C4-2B (cell line): Measurements from ENCODE around the gene PPP1CA.

Experiments used
- H3K27ac ChIP-seq: fragments of 450-650 bp; 2 replicates; pipeline ENCODE4 v1.5.1; 2017
- ZFX ChIP-seq: fragments of 450-650 bp; IDR thresholded peaks from 2 replicates; pipeline ENCODE4 v1.6.1; 2017
- TF ChIP-seq, protein P1 (sequence below): fragments of 450-650 bp; conservative IDR thresholded peaks from 2 replicates; pipeline ENCODE4 v1.5.1; 2017; ENCODE audit warnings: mild to moderate bottlenecking

PPP1CA gene

DNA sequence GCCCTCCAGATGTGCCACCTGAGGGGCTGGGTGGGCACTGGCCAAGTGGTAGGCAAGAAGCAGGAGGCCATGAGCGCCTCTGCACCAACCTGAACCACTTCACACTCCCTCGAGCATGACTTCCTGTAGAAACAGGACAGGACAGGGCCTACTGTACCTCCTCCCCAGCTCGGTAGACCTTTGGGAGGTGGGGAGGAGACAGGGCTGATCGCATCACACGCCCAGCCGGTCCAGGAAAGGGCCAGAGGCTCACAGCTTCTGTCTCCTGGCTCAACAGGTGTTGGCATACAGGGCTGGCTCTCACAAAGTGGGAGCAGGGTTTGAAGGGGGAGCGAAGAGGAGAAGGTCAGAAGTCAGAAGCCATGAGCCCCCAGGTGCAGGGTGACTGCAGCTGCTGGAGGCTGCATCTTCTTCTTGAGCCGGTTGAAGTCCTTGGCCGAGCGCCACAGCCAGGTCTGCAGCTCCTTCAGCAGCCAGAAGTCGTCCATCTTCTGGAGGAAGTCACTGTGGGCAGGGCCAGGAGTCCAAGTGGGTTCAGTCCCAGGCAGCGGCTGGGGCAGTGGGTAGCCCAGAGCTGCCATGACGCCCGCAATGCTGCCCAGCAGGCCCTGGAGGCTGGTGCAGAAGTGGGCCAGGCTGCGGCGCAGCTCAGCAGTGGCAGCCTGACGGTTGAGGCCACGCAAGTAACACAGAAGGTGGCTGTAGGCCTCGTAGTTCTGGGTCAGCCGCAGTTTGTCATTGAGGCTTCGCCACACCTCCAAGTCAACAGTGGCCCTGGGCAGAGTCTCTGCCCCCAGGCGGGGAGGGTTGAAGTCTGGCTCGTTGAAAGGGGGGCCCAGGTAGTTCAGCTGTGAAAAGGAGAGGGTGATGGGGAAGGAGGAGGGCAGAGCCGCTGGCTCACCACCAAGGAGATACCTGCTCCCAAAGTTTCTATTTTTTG, 36.6 kb downstream of the PPP1CA start:
- no peak overlapping the region for H3K27ac ChIP-seq

DNA sequence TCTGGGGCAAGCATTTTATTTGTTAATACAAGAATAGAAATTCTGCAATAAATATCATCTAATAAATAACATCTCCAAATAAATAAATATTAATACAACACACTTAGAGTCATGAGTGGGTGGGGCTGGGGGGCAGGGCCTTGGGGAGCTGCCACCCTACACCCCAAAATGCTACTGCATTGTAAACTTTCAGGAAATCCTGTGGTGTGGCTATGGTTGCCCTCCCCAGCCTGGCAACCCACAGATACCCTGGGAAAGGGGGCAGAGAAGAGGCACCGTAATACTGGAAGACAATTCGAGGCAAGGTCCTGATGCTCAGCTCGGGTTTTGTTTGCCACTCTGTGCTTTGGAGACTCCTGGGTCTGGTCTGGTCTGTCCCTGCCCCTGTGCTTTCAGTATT, 37.5 kb downstream of the PPP1CA start:
- TF ChIP-seq ZFX, result no peak
- TF ChIP-seq, protein P1, sequence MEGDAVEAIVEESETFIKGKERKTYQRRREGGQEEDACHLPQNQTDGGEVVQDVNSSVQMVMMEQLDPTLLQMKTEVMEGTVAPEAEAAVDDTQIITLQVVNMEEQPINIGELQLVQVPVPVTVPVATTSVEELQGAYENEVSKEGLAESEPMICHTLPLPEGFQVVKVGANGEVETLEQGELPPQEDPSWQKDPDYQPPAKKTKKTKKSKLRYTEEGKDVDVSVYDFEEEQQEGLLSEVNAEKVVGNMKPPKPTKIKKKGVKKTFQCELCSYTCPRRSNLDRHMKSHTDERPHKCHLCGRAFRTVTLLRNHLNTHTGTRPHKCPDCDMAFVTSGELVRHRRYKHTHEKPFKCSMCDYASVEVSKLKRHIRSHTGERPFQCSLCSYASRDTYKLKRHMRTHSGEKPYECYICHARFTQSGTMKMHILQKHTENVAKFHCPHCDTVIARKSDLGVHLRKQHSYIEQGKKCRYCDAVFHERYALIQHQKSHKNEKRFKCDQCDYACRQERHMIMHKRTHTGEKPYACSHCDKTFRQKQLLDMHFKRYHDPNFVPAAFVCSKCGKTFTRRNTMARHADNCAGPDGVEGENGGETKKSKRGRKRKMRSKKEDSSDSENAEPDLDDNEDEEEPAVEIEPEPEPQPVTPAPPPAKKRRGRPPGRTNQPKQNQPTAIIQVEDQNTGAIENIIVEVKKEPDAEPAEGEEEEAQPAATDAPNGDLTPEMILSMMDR, result no peak
- H3K27ac ChIP-seq, result no peak overlapping the region

More for the DNA sequence above, 36.6 kb downstream of the PPP1CA start:
- TF ChIP-seq ZFX, result no peak
- TF ChIP-seq, protein P1, result no peak

DNA sequence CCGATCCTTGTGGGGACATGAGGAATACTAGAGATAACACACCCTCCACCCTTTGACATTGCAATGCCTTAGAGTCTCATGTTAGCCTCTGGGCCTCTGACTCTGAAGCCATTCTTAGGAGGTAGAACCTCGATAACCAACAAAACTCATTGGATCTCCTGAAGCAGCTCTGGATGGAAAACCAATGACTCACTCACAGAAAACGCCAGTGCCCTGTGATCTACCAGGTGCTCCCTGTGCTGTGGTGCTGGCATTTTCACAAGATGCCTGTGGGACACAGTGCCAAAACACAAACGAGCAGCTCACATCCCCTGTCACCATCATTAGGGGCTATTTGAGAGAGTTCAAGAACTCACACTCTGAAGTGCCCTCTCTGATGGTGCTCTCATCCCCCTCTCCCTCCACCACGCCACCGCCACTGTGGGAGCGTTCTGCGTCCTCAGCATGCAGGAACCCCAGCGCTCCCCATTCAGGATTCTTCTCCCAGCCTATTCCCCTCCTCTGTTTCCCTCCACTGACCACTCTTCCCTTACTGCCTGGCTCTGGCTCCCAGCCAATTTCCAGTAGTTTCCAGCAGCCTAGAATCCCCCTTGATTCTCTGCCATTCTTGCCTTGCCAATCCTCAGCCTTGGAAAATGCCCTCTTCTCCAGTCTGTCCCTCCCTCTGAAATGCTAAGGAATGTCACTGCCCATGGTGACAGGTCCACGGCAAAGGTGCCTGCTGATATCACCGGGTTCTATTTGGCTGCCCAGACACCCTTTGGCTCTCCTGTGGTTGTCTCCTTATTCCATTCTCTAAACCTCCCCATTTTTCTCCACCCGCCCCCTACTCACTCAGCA, 43.6 kb downstream of the PPP1CA start:
- no peak for TF ChIP-seq ZFX
- TF ChIP-seq, protein P1, result no peak
- H3K27ac ChIP-seq, result no peak overlapping the region

DNA sequence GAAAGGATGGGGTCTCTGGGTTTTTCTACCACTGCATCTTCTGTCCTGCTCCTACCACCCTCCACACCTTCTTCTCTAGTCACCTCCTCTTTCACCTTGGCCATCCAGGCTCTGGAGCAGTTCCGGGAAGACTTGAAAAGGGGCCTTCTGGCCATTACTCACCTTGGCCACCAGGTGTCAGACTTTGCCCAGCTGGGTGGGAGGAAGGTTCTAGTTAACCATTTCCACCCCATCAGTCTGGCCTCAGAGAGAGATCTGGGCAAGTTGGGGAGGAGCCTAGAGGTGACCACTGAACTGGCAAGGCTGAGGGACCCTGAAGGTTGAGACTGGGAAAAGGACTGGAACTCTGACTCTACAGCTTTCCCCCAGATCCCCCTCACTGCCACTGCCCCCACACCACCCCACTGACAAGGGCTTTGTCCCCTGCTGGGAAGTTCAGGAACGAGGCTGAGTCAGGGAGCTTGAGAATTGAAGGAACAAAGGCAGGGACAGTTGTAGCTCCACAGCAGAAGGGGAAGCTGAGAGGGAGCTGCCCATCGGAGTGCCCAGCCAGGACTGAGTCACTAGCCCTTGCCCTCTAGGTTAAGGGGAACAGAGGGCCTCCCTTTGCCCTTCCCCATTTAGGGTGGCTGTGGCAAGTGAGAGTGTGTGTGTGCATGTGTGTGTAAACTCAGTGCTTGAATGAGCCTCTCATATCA, 44.6 kb downstream of the PPP1CA start:
- TF ChIP-seq, protein P1, result peak; percentile 97
- no peak for TF ChIP-seq ZFX
- peak overlapping the region; percentile 13 for H3K27ac ChIP-seq

DNA sequence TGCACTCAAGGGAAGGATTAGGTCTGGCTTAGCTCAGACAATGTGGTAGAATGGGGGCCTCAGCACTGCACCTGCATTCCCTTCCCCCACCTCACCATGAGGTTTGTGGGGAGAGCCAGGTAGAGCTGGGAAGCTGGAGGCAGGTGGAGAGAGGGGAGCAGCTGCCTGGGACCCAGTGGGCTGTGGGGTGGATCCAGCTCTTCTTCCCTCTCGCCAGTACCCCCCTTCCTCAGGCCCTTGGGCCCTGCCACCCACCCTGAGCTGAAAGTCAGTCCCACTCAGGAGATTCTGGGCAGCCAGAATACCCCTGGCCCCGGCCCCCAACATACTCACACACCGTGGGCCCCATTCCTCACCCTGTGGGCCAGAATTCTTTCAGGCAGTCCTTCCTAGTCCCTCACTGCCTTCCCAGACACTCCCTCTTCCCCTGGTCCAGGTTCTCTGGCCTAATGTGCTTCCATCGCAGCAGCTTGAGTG, 45.2 kb downstream of the PPP1CA start:
- no peak for TF ChIP-seq ZFX
- TF ChIP-seq, protein P1, result no peak
- H3K27ac ChIP-seq, result peak overlapping the region; percentile 13

DNA sequence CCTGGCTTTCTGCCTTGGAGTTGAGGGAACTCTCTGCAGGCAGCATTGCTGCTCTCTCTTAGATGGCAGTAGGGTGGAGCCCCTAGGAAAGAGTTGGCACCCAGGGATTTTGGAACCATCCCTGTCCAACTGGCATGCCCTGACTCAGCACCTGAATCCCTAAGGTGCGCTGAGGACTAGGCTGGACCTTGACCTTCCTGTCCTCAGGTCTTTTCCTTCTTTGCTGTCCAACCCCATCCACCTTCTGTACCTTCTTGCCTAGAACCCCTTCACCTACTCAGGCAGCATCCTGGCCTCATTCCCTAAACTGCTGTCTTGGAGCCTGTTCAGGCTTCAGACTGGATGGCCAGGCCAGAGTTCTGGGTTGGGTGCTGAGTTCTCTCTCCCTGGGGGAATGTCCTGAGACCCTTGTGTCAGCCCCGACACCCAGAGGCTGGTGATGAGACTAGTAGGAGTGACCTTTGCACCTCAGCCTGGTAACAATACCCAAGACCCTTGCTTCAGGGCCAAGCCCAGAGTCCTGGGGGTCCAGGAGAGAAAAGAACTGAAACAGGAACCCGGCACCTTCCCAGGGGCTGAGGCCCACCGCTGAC, 45.8 kb downstream of the PPP1CA start:
- TF ChIP-seq ZFX, result no peak
- TF ChIP-seq, protein P1, result no peak
- peak overlapping the region; percentile 13 for H3K27ac ChIP-seq
